ENCODE results near the gene MPDZ. TPM values are rescaled to one million over a fixed set of nuclear protein-coding genes. Genes with fewer than 3 reads are reported as not detected.

Gene MPDZ
- total RNA-seq, 1 donor from 2014 or later = 14.0 TPM

DNA sequence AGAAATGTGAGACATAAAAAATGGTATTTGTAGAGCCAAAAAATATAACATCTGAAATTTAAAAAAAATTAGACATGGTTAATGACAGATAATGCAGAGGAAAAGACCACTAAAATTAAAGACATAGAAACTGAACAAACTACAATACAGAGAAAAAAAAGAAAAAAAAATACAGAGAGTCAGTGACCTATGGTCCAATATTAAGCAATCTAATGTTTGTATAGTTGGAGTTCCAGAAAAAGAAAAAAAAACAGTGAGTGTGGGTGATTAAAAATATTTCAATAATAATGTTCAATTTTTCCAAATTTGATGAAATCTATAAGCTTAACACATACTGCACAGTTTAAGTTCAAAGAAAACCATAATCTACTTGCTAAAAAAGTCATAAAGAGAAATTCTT is 207.6 kb downstream of the MPDZ start:
- DNase-seq (ENCODE audit: low read depth) (no peak), FAIRE-seq (no peak)
- H3K27me3 ChIP-seq (ENCODE audit: control insufficient read depth, insufficient read depth, low read length) = no peaks in the 10 kb centered on the region
- H3K36me3 ChIP-seq (ENCODE audit: control insufficient read depth, insufficient read depth, low read length) = no peaks in the 10 kb centered on the region
- TF ChIP-seq, protein P1, sequence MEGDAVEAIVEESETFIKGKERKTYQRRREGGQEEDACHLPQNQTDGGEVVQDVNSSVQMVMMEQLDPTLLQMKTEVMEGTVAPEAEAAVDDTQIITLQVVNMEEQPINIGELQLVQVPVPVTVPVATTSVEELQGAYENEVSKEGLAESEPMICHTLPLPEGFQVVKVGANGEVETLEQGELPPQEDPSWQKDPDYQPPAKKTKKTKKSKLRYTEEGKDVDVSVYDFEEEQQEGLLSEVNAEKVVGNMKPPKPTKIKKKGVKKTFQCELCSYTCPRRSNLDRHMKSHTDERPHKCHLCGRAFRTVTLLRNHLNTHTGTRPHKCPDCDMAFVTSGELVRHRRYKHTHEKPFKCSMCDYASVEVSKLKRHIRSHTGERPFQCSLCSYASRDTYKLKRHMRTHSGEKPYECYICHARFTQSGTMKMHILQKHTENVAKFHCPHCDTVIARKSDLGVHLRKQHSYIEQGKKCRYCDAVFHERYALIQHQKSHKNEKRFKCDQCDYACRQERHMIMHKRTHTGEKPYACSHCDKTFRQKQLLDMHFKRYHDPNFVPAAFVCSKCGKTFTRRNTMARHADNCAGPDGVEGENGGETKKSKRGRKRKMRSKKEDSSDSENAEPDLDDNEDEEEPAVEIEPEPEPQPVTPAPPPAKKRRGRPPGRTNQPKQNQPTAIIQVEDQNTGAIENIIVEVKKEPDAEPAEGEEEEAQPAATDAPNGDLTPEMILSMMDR (IDR thresholded peaks at IDR 0.05; ENCODE audit: insufficient read depth, low read length, severe bottlenecking) = no peak
- no peak overlapping the region for H3K4me3 ChIP-seq (ENCODE audit: low read depth, low read length)

- TF ChIP-seq, protein P1 (IDR thresholded peaks at IDR 0.05; ENCODE audit: insufficient read depth, low read length, severe bottlenecking) = no peak
- Histone ChIP-seq H3K4me3 (ENCODE audit: low read depth, low read length) (no peak overlapping the region), H3K27me3 (ENCODE audit: control insufficient read depth, insufficient read depth, low read length) (no peaks in the 10 kb centered on the region), H3K36me3 (ENCODE audit: control insufficient read depth, insufficient read depth, low read length) (no peaks in the 10 kb centered on the region)
- no peak for DNase-seq (ENCODE audit: low read depth)
- no peak for FAIRE-seq
Measured at GRCh38 chr9:13070612-13071595, 208.6 kb downstream of the MPDZ start.

DNA sequence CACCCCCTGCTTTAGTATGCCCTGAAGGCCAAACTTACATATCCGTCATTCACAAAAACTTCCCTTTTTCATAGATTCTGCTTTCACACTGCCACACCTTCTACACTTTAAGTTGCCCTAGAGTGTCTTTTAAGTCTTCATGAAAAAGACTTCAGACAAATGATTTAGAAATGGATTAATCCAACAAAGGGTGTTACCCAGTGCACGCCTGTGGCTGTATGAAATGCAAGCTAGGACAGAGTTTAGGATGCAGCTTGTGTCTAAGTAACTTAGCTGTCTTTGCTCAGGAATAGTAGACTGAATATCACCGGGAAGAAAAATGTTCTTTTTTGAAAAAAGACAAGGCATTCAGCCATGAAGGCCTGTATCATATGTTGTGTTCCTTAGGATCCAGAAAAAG is 210.0 kb downstream of the MPDZ start:
- TF ChIP-seq, protein P1 (IDR thresholded peaks at IDR 0.05; ENCODE audit: insufficient read depth, low read length, severe bottlenecking) = no peak
- H3K4me3 ChIP-seq (ENCODE audit: low read depth, low read length) = no peak overlapping the region
- H3K36me3 ChIP-seq (ENCODE audit: control insufficient read depth, insufficient read depth, low read length) = no peaks in the 10 kb centered on the region
- no peaks in the 10 kb centered on the region for H3K27me3 ChIP-seq (ENCODE audit: control insufficient read depth, insufficient read depth, low read length)
- DNase-seq (ENCODE audit: low read depth) = no peak
- FAIRE-seq = no peak

DNA sequence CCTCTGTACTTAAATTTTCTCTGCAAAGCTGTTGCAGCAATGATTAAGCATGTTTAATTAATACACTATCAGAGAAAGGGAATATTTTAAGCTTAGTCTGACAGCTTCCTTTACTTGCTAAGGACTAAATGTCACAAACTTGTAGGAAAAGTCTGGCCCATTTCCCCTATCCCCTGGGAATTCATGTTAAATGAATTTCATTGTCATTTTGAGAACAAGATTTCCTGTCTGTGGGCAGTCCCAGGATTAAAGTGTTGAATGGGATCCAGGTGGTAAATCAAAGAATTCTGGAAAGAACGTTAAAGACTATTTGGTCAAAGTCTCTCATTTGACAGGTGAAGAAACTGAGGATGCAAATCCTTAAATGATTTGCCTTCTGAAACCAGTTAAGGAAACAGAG is 214.8 kb downstream of the MPDZ start:
- Histone ChIP-seq H3K27me3 (ENCODE audit: control insufficient read depth, insufficient read depth, low read length) (no peaks in the 10 kb centered on the region), H3K36me3 (ENCODE audit: control insufficient read depth, insufficient read depth, low read length) (no peaks in the 10 kb centered on the region), H3K4me3 (ENCODE audit: low read depth, low read length) (no peak overlapping the region)
- TF ChIP-seq, protein P1 (IDR thresholded peaks at IDR 0.05; ENCODE audit: insufficient read depth, low read length, severe bottlenecking) = no peak
- FAIRE-seq (no peak), DNase-seq (ENCODE audit: low read depth) (no peak)

GRCh38 chr9:13063880-13064459 is 215.5 kb downstream of the MPDZ start:
- Histone ChIP-seq H3K4me3 (ENCODE audit: low read depth, low read length) (no peak overlapping the region), H3K36me3 (ENCODE audit: control insufficient read depth, insufficient read depth, low read length) (no peaks in the 10 kb centered on the region), H3K27me3 (ENCODE audit: control insufficient read depth, insufficient read depth, low read length) (no peaks in the 10 kb centered on the region)
- TF ChIP-seq, protein P1 (IDR thresholded peaks at IDR 0.05; ENCODE audit: insufficient read depth, low read length, severe bottlenecking) = no peak
- DNase-seq (ENCODE audit: low read depth) (no peak), FAIRE-seq (no peak)
